Measurements from ENCODE around the gene KCNJ1.

GRCh38 chr11:128894286-128894681, 27.2 kb upstream of the KCNJ1 start:
- TF ChIP-seq SP1 (IDR thresholded peaks at IDR 0.05; ENCODE audit: low read depth, low read length) (no peak), ZZZ3 (IDR thresholded peaks at IDR 0.05; ENCODE audit: control insufficient read depth, insufficient read length, low read depth) (no peak), RAD21 (IDR thresholded peaks at IDR 0.05; ENCODE audit: insufficient read depth, low read depth, low read length) (no peak), ZNF217 (IDR thresholded peaks at IDR 0.05) (no peak), POLR2A (IDR thresholded peaks at IDR 0.05; ENCODE audit: low read depth, low read length) (no peak), NFIC (IDR thresholded peaks at IDR 0.05; ENCODE audit: low read depth, low read length) (no peak), DPF2 (IDR thresholded peaks at IDR 0.05) (no peak), BRCA1 (IDR thresholded peaks at IDR 0.05; ENCODE audit: low read depth, low read length) (no peak), POLR2AphosphoS2 (IDR thresholded peaks at IDR 0.05; ENCODE audit: low read depth, low read length) (no peak)
- TF ChIP-seq, protein P1, sequence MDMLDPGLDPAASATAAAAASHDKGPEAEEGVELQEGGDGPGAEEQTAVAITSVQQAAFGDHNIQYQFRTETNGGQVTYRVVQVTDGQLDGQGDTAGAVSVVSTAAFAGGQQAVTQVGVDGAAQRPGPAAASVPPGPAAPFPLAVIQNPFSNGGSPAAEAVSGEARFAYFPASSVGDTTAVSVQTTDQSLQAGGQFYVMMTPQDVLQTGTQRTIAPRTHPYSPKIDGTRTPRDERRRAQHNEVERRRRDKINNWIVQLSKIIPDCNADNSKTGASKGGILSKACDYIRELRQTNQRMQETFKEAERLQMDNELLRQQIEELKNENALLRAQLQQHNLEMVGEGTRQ (IDR thresholded peaks at IDR 0.05; ENCODE audit: borderline replicate concordance, low read depth, low read length), result no peak
- TF ChIP-seq, protein P2, sequence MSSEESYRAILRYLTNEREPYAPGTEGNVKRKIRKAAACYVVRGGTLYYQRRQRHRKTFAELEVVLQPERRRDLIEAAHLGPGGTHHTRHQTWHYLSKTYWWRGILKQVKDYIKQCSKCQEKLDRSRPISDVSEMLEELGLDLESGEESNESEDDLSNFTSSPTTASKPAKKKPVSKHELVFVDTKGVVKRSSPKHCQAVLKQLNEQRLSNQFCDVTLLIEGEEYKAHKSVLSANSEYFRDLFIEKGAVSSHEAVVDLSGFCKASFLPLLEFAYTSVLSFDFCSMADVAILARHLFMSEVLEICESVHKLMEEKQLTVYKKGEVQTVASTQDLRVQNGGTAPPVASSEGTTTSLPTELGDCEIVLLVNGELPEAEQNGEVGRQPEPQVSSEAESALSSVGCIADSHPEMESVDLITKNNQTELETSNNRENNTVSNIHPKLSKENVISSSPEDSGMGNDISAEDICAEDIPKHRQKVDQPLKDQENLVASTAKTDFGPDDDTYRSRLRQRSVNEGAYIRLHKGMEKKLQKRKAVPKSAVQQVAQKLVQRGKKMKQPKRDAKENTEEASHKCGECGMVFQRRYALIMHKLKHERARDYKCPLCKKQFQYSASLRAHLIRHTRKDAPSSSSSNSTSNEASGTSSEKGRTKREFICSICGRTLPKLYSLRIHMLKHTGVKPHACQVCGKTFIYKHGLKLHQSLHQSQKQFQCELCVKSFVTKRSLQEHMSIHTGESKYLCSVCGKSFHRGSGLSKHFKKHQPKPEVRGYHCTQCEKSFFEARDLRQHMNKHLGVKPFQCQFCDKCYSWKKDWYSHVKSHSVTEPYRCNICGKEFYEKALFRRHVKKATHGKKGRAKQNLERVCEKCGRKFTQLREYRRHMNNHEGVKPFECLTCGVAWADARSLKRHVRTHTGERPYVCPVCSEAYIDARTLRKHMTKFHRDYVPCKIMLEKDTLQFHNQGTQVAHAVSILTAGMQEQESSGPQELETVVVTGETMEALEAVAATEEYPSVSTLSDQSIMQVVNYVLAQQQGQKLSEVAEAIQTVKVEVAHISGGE (CRISPR knock-in tag; IDR thresholded peaks at IDR 0.05), result no peak
- TF ChIP-seq, protein P3, sequence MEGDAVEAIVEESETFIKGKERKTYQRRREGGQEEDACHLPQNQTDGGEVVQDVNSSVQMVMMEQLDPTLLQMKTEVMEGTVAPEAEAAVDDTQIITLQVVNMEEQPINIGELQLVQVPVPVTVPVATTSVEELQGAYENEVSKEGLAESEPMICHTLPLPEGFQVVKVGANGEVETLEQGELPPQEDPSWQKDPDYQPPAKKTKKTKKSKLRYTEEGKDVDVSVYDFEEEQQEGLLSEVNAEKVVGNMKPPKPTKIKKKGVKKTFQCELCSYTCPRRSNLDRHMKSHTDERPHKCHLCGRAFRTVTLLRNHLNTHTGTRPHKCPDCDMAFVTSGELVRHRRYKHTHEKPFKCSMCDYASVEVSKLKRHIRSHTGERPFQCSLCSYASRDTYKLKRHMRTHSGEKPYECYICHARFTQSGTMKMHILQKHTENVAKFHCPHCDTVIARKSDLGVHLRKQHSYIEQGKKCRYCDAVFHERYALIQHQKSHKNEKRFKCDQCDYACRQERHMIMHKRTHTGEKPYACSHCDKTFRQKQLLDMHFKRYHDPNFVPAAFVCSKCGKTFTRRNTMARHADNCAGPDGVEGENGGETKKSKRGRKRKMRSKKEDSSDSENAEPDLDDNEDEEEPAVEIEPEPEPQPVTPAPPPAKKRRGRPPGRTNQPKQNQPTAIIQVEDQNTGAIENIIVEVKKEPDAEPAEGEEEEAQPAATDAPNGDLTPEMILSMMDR (IDR thresholded peaks at IDR 0.05 in 2 of 3, conservative IDR thresholded peaks at IDR 0.05 in 1 of 3; ENCODE audit: control insufficient read depth in 2 of 3, extremely low read depth in 1 of 3, insufficient read depth in 1 of 3, low read depth in 3 of 3, low read length in 3 of 3), result no peak
- TF ChIP-seq, protein P4, sequence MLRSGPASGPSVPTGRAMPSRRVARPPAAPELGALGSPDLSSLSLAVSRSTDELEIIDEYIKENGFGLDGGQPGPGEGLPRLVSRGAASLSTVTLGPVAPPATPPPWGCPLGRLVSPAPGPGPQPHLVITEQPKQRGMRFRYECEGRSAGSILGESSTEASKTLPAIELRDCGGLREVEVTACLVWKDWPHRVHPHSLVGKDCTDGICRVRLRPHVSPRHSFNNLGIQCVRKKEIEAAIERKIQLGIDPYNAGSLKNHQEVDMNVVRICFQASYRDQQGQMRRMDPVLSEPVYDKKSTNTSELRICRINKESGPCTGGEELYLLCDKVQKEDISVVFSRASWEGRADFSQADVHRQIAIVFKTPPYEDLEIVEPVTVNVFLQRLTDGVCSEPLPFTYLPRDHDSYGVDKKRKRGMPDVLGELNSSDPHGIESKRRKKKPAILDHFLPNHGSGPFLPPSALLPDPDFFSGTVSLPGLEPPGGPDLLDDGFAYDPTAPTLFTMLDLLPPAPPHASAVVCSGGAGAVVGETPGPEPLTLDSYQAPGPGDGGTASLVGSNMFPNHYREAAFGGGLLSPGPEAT (IDR thresholded peaks at IDR 0.05; ENCODE audit: low read depth), result no peak

All from GM12878 (cell line).